ENCODE results near the gene ERC2.

ERC2 gene

GRCh38 chr3:55766753-55767152, 701.5 kb downstream of the ERC2 start:
- no peak for DNase-seq (ENCODE audit: low read depth in 1 of 2, low spot score in 1 of 2)

DNA sequence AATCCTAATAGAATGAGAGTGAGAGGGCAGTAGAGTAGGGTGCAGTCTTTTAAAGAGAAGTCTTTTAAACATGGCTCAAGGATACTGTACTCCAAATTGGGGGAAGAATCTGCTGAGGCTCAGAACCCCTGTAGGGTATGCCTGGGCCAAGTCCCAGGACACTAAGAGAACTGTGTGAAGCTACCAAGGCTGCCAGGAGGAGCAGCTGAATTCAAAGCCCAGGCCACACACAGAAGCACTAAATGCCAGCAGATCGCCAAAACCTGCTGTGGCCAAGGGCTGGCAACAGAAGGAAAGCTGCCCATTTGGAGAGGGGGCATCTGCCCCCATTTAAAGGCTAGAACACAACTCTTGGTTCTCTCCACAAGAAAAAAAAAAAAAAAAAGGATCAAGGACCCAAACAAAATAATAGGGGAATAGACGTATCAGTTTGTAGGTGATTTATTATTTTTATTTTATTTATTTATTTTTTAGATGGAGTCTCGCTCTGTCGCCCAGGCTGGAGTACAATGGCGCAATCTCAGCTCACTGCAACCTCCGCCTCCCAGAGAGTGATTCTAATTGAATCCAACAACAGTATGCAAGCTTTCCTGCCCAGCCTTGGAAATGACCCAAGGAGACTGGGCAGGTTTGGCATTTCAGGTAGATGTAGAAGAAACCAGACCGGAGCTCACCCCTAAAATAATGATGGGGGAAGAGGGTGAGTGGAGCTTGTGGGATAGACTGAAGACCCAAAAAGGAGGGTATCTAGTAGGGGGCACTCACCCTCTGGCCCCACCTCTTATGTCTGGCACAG, 702.2 kb downstream of the ERC2 start:
- no peak for DNase-seq (ENCODE audit: low read depth in 1 of 2, low spot score in 1 of 2)

DNA sequence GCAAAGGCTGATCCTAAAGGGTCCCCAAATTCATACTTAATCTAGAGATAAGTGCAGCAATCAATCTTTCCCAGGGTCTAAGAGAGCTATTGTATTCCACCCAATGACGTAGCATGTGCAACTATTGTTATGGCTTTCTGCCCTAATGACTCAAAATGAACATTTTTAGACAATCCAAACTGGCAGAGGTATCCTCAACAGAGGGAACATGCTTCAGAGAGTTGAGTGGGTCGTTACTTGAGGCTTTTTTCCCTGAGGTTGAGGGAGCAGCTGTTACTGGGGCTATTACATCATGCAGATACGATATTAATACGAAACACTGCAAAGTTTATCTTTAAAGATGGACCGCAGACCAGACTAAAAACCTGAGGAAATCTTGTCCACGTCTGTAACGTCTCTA, 702.9 kb downstream of the ERC2 start:
- DNase-seq (ENCODE audit: low read depth in 1 of 2, low spot score in 1 of 2), result no peak

DNA sequence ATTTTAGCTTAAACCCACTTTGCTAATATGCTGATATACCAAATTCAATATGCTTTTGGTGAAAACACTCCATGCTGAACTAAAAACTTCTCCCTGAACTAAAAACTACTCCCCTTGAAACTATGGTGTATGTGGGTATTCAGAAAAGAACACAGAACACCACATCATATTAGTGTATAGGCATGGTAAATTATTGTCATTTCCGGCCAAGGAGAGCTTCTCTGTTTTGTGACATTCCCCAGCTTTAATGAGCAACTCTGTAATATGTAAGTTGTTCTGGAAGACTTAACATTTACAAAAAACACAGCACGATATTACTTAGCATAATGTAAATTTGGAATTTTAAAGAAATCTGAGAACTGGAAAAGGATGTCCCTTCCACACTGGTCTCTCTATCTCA, 711.3 kb downstream of the ERC2 start:
- no peak for DNase-seq (ENCODE audit: low read depth in 1 of 2, low spot score in 1 of 2)

GRCh38 chr3:55755516-55756205, 712.6 kb downstream of the ERC2 start:
- no peak for DNase-seq (ENCODE audit: low read depth in 1 of 2, low spot score in 1 of 2)

GRCh38 chr3:55752911-55753310, 715.4 kb downstream of the ERC2 start:
- DNase-seq (ENCODE audit: low read depth in 1 of 2, low spot score in 1 of 2), result no peak

DNA sequence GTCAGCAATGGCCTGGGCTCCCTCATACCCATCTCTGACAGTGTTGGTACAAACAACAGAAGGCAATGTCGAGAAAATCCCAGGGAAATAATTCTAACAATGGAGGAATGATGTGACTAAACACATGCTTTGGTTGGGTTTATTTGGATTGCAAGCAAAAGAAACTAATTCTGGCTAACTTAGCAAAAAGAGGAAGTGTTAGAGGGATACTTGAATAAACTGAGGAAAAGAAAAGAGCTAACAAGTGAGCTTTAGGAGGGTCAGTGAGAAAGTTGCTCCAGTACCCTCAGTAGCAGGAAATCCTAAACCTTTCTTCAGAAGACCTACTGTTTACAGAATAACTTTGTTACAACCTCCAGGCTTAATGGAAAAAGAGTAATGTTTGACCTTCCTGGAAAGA, 716.5 kb downstream of the ERC2 start:
- no peak for DNase-seq (ENCODE audit: low read depth in 1 of 2, low spot score in 1 of 2)

DNA sequence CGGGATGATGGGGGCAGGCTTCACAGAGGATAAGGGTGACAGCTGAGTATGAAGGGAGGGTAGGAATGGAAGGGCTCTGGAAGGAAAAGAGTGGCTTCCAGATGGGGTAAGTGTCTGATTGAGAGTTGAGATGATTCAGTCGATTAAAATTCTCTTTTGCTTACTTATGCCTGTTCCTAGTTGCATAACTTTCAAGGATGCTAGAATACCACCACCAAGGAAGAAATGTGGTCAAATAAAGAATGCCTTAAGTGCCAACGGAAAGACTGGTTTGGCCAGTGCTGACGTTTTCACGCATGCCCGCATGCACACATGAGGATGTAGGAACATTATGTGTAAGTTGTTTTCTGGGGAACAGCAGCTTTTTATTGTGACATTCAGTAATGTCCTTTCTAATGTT, 717.7 kb downstream of the ERC2 start:
- DNase-seq (ENCODE audit: low read depth in 1 of 2, low spot score in 1 of 2), result no peak

- no peak for DNase-seq (ENCODE audit: low read depth in 1 of 2, low spot score in 1 of 2)
These were observed 719.2 kb downstream of the ERC2 start for GRCh38 chr3:55749036-55749435.

GRCh38 chr3:55746808-55747413, 721.4 kb downstream of the ERC2 start:
- no peak for DNase-seq (ENCODE audit: low read depth in 1 of 2, low spot score in 1 of 2)

DNA sequence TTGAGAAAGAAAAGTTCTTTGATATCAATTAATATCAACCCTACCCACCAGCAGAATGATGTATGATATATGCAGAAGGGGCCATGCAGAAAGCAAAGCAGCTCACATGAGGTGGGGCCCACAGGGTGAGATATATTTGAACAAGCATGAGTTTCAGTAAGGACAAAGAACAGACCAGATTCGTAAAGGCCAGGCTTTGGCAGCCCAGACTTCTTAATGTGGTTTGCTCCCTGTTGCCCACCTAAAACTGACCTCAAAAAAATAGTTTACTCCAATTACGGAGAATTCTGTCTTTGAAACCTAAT, 725.5 kb downstream of the ERC2 start:
- no peak for DNase-seq (ENCODE audit: low read depth in 1 of 2, low spot score in 1 of 2)

- no peak for DNase-seq (ENCODE audit: low read depth in 1 of 2, low spot score in 1 of 2)
These were observed 726.0 kb downstream of the ERC2 start for GRCh38 chr3:55742022-55742831.

DNA sequence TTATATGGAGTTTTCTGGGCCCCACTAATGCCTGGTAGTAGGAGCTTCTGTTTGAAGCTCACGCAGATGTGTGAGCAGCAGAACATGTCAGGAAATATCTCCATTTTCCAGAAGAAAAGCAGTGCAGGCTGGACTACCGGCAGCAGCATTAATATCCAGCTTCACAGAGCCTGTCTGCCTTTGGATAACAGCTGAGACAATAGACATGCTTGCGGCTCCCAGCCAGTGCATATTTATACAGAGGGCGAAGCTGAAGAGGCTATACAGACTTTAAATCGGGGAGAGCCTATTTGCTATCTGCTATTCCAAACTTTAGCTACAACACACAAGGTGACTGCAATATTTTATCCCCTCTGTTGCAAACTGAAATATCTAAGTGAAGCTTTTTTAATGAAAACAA, 731.1 kb downstream of the ERC2 start:
- no peak for DNase-seq (ENCODE audit: low read depth in 1 of 2, low spot score in 1 of 2)

DNA sequence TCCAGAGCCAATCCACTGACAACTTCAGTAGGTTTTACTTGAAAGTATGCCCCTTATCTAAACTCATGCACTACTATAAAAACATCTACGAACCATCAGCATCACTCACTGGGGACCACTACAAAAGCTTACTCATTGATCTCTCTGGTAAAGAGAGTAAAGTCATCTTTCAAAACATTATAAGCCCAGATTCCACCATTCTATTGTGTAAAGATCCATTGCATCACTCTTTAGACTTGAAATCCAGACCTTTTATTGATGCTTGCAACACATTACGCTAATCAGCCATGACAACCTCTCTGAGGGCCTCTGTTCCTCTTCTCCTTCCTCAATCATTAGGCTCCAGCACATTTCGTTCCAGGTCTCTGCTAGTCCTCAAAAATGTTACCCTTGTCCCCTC, 732.3 kb downstream of the ERC2 start:
- no peak for DNase-seq (ENCODE audit: low read depth in 1 of 2, low spot score in 1 of 2)

- DNase-seq (ENCODE audit: low read depth in 1 of 2, low spot score in 1 of 2), result no peak
These were observed 736.5 kb downstream of the ERC2 start for GRCh38 chr3:55731741-55732140.

DNA sequence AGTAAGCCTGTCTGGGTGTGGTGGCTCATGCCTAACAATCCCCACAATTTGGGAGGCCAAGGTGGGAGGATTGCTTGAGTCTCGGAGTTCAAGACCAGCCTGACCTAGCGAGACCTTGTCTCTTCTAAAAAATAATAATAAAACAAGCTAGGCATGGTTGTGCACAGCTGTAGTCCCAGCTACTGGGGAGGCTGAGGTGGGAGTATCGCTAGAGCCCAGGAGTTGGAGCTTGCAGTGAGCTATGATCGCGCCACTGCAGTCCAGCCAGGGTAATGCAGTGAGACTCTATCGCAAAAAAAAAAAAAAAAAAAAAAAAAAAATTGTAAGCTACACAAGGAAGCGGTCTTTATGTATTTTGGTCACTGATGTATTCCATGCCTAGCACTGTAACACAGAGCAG, 738.7 kb downstream of the ERC2 start:
- no peak for DNase-seq (ENCODE audit: low read depth in 1 of 2, low spot score in 1 of 2)

DNA sequence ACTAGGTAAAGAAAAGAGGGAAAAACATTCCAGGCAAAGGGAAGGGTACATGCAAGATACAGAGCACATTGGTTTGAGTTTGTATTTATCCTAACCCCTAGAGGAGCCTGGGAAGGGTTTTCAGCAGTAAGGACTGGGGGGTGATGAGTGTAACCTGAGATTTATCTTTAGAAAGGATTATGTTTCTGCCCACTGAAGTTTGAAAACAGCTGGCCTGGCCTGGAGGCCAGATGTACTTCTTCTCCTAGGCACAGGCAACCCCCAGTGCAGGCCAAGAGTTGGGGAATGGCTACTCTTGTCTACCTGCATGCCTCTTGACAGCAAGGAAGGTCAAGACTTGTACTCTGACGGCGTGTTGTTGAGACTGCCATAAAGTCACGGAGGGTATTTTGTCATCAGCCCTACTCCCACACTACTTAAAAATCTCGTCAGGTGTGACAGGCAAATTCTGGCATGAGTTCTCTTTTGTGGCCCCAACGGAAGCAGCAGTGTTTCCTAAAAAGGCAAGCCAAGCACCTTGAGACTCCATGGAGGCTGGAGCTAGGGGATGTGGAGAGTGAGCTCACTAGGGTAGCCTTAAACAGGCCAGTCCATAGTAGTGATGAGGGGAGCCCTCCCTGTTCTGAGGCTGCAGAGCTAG, 739.7 kb downstream of the ERC2 start:
- no peak for DNase-seq (ENCODE audit: low read depth in 1 of 2, low spot score in 1 of 2)

- DNase-seq (ENCODE audit: low read depth in 1 of 2, low spot score in 1 of 2), result no peak
These were observed 741.8 kb downstream of the ERC2 start for GRCh38 chr3:55726501-55726775.

GRCh38 chr3:55725681-55726500, 742.4 kb downstream of the ERC2 start:
- no peak for DNase-seq (ENCODE audit: low read depth in 1 of 2, low spot score in 1 of 2)

- no peak for DNase-seq (ENCODE audit: low read depth in 1 of 2, low spot score in 1 of 2)
These were observed 743.4 kb downstream of the ERC2 start for GRCh38 chr3:55724821-55725220.

GRCh38 chr3:55724407-55724784, 743.9 kb downstream of the ERC2 start:
- DNase-seq (ENCODE audit: low read depth in 1 of 2, low spot score in 1 of 2), result no peak
